ENCODE results near the gene UPK3A. TPM values are rescaled to one million over a fixed set of nuclear protein-coding genes. Genes with fewer than 3 reads are reported as not detected.

Gene UPK3A
- total RNA-seq, 1 donor from 2014 or later: not detected

- Mint-ChIP-seq H3K4me1 (ENCODE audit: low read depth) (peaks cover 11% of the 10 kb centered on the region), H3K36me3 (ENCODE audit: low read depth) (peaks cover 73% of the 10 kb centered on the region), H3K27me3 (ENCODE audit: low read depth) (no peaks in the 10 kb centered on the region), H3K9me3 (no peaks in the 10 kb centered on the region), H3K4me3 (ENCODE audit: low read depth) (no peak overlapping the region), H3K27ac (no peak overlapping the region)
- intact Hi-C loops (cut with micrococcal nuclease): no loop called here
- DNase-seq (ENCODE audit: low spot score): no peak
Observed at GRCh38 chr22:45335021-45335818, 50.5 kb downstream of the UPK3A start.

- Mint-ChIP-seq H3K27me3 (ENCODE audit: low read depth) (no peaks in the 10 kb centered on the region), H3K36me3 (ENCODE audit: low read depth) (peaks cover 73% of the 10 kb centered on the region), H3K9me3 (no peaks in the 10 kb centered on the region), H3K4me3 (ENCODE audit: low read depth) (no peak overlapping the region), H3K27ac (no peak overlapping the region), H3K4me1 (ENCODE audit: low read depth) (peaks cover 14% of the 10 kb centered on the region)
- intact Hi-C loops (cut with micrococcal nuclease): no loop called here
- no peak for DNase-seq (ENCODE audit: low spot score)
Observed at GRCh38 chr22:45335854-45336522, 51.2 kb downstream of the UPK3A start.

- Mint-ChIP-seq H3K36me3 (ENCODE audit: low read depth) (peaks cover 80% of the 10 kb centered on the region), H3K9me3 (no peaks in the 10 kb centered on the region), H3K27ac (no peak overlapping the region), H3K4me1 (ENCODE audit: low read depth) (peaks cover 22% of the 10 kb centered on the region), H3K4me3 (ENCODE audit: low read depth) (no peak overlapping the region), H3K27me3 (ENCODE audit: low read depth) (no peaks in the 10 kb centered on the region)
- intact Hi-C loops (cut with micrococcal nuclease): no loop called here
- no peak for DNase-seq (ENCODE audit: low spot score)
Observed at GRCh38 chr22:45336971-45337431, 52.3 kb downstream of the UPK3A start.

GRCh38 chr22:45337536-45337935 is 52.8 kb downstream of the UPK3A start:
- DNase-seq (ENCODE audit: low spot score): no peak
- Mint-ChIP-seq H3K9me3 (no peaks in the 10 kb centered on the region), H3K4me3 (ENCODE audit: low read depth) (no peak overlapping the region), H3K27me3 (ENCODE audit: low read depth) (no peaks in the 10 kb centered on the region), H3K27ac (no peak overlapping the region), H3K4me1 (ENCODE audit: low read depth) (peaks cover 22% of the 10 kb centered on the region), H3K36me3 (ENCODE audit: low read depth) (peaks cover 79% of the 10 kb centered on the region)
- intact Hi-C loops (cut with micrococcal nuclease): no loop called here

- no peaks in the 10 kb centered on the region for H3K9me3 Mint-ChIP-seq
- H3K27me3 Mint-ChIP-seq (ENCODE audit: low read depth): no peaks in the 10 kb centered on the region
- no peak overlapping the region for H3K4me3 Mint-ChIP-seq (ENCODE audit: low read depth)
- peaks cover 21% of the 10 kb centered on the region for H3K4me1 Mint-ChIP-seq (ENCODE audit: low read depth)
- intact Hi-C loops (cut with micrococcal nuclease): no loop called here
- no peak for DNase-seq (ENCODE audit: low spot score)
- no peak overlapping the region for H3K27ac Mint-ChIP-seq
- H3K36me3 Mint-ChIP-seq (ENCODE audit: low read depth): peaks cover 74% of the 10 kb centered on the region
Observed at GRCh38 chr22:45338795-45339194, 54.0 kb downstream of the UPK3A start.

- Mint-ChIP-seq H3K27ac (peak overlapping the region; percentile 49), H3K9me3 (no peaks in the 10 kb centered on the region), H3K4me1 (ENCODE audit: low read depth) (peaks cover 12% of the 10 kb centered on the region), H3K27me3 (ENCODE audit: low read depth) (no peaks in the 10 kb centered on the region), H3K4me3 (ENCODE audit: low read depth) (no peak overlapping the region), H3K36me3 (ENCODE audit: low read depth) (peaks cover 71% of the 10 kb centered on the region)
- DNase-seq (ENCODE audit: low spot score): no peak
- intact Hi-C loops (cut with micrococcal nuclease): no loop called here
Observed at GRCh38 chr22:45340323-45340722, 55.6 kb downstream of the UPK3A start.

- peak; percentile 48 for DNase-seq (ENCODE audit: low spot score)
- peaks cover 61% of the 10 kb centered on the region for H3K36me3 Mint-ChIP-seq (ENCODE audit: low read depth)
- peaks cover 12% of the 10 kb centered on the region for H3K4me1 Mint-ChIP-seq (ENCODE audit: low read depth)
- H3K27me3 Mint-ChIP-seq (ENCODE audit: low read depth): no peaks in the 10 kb centered on the region
- intact Hi-C loops (cut with micrococcal nuclease): no loop called here
- H3K9me3 Mint-ChIP-seq: no peaks in the 10 kb centered on the region
- peak overlapping the region; percentile 78 for H3K27ac Mint-ChIP-seq
- H3K4me3 Mint-ChIP-seq (ENCODE audit: low read depth): peak overlapping the region; percentile 35
Observed at GRCh38 chr22:45341498-45341897, 56.7 kb downstream of the UPK3A start.

- no peaks in the 10 kb centered on the region for H3K27me3 Mint-ChIP-seq (ENCODE audit: low read depth)
- H3K4me1 Mint-ChIP-seq (ENCODE audit: low read depth): peaks cover 12% of the 10 kb centered on the region
- no peak overlapping the region for H3K4me3 Mint-ChIP-seq (ENCODE audit: low read depth)
- intact Hi-C loops (cut with micrococcal nuclease): no loop called here
- H3K36me3 Mint-ChIP-seq (ENCODE audit: low read depth): peaks cover 45% of the 10 kb centered on the region
- DNase-seq (ENCODE audit: low spot score): no peak
- no peak overlapping the region for H3K27ac Mint-ChIP-seq
- H3K9me3 Mint-ChIP-seq: no peaks in the 10 kb centered on the region
Observed at GRCh38 chr22:45343143-45343542, 58.4 kb downstream of the UPK3A start.

GRCh38 chr22:45344334-45344733 is 59.6 kb downstream of the UPK3A start:
- H3K27ac Mint-ChIP-seq: no peak overlapping the region
- intact Hi-C loops (cut with micrococcal nuclease): no loop called here

More at GRCh38 chr22:45344334-45344733, 59.6 kb downstream of the UPK3A start:
- Mint-ChIP-seq H3K9me3 (no peaks in the 10 kb centered on the region), H3K4me3 (ENCODE audit: low read depth) (no peak overlapping the region), H3K4me1 (ENCODE audit: low read depth) (peaks cover 12% of the 10 kb centered on the region), H3K36me3 (ENCODE audit: low read depth) (peaks cover 37% of the 10 kb centered on the region), H3K27me3 (ENCODE audit: low read depth) (no peaks in the 10 kb centered on the region)
- DNase-seq (ENCODE audit: low spot score): no peak

Other genes starting within 250 kb of the UPK3A start
- 150 and 165 TPM in 2 replicates for gene NUP50, start 121.0 kb upstream of the UPK3A start, total RNA-seq
- 39.5 and 45.2 TPM in 2 replicates for gene KIAA0930, start 44.1 kb upstream of the UPK3A start, total RNA-seq
- gene FAM118A, start 25.0 kb downstream of the UPK3A start, total RNA-seq: 30.7 and 37.5 TPM in 2 replicates
- 0.50 and 0.80 TPM in 2 replicates for gene SMC1B, start 128.7 kb downstream of the UPK3A start, total RNA-seq
- gene RIBC2, start 128.7 kb downstream of the UPK3A start, total RNA-seq: 9.9 and 11.0 TPM in 2 replicates
- not detected in 2 replicates for gene FBLN1, start 217.9 kb downstream of the UPK3A start, total RNA-seq